OCI-LY7 (cell line): ENCODE measurements around the gene BCS1L. TPM values are rescaled to one million over a fixed set of nuclear protein-coding genes. Genes with fewer than 3 reads are reported as not detected.

Source experiments
- BruUV-seq: library from RNA; stranded (reverse); fragments of 400-500 nt; replicated peaks from 2 replicates; lab custom pipeline; 2021; lab: Mats Ljungman, UMichigan
- CTCF ChIA-PET: fragments of 300-600 bp; sonication (Branson Sonifier 250); formaldehyde crosslinking; loops from one replicate; lab custom pipeline; 2022; ENCODE audit warnings: antibody characterized with exemption; ENCODE audit not compliant: unreplicated experiment; lab: Charles Lee
- POLR2A ChIA-PET: fragments of 300-600 bp; sonication (Branson Sonifier 250); formaldehyde crosslinking; loops from one replicate; lab custom pipeline; 2022; ENCODE audit warnings: antibody characterized with exemption; lab: Charles Lee
- DNase-seq: peaks from one replicate; pipeline ENCODE4 v3.0.0-alpha.2; 2015; ENCODE audit warnings: low spot score
- H2AFZ ChIP-seq: fragments of 200-600 bp; sonication (generic), shearing (Covaris generic); 2 replicates; pipeline ENCODE4 v1.6.1; 2014; ENCODE audit warnings: mild to moderate bottlenecking, antibody characterized with exemption, low read length, moderate library complexity
- H3K27ac ChIP-seq: fragments of 200-600 bp; sonication (generic); 2 replicates; pipeline ENCODE4 v1.5.1; 2014; ENCODE audit warnings: mixed run types, low read depth, mild to moderate bottlenecking, moderate library complexity, low read length, inconsistent platforms; ENCODE audit not compliant: poor library complexity, severe bottlenecking
- H3K36me3 ChIP-seq: fragments of 200-600 bp; sonication (generic); 2 replicates; pipeline ENCODE4 v1.6.1; 2014; ENCODE audit warnings: mild to moderate bottlenecking, antibody characterized with exemption, low read length, moderate library complexity, mixed read lengths; ENCODE audit not compliant: insufficient read depth
- H3K4me1 ChIP-seq: fragments of 200-600 bp; sonication (generic); 2 replicates; pipeline ENCODE4 v1.5.1; 2014; ENCODE audit warnings: mild to moderate bottlenecking, low read length; ENCODE audit not compliant: insufficient read depth, poor library complexity, severe bottlenecking
- H3K4me2 ChIP-seq: fragments of 200-600 bp; sonication (generic); 2 replicates; pipeline ENCODE4 v1.6.1; 2014; ENCODE audit warnings: mild to moderate bottlenecking, low read length
- H3K4me3 ChIP-seq: fragments of 200-600 bp; sonication (generic); 2 replicates; pipeline ENCODE4 v1.5.1; 2014; ENCODE audit warnings: mild to moderate bottlenecking, low read depth, low read length; ENCODE audit not compliant: poor library complexity, severe bottlenecking
- H3K79me2 ChIP-seq: fragments of 200-600 bp; sonication (generic); 2 replicates; pipeline ENCODE4 v1.6.1; 2016; ENCODE audit warnings: low read depth, mild to moderate bottlenecking, low read length, moderate library complexity, mixed read lengths; ENCODE audit not compliant: insufficient read depth
- H3K9me2 ChIP-seq: fragments of 200-600 bp; sonication (generic); 2 replicates; pipeline ENCODE4 v1.6.1; 2016; ENCODE audit warnings: mild to moderate bottlenecking, low read length, mixed read lengths; ENCODE audit not compliant: insufficient read depth
- H3K9me3 ChIP-seq: fragments of 200-600 bp; sonication (generic); 2 replicates; pipeline ENCODE4 v1.6.1; 2014; ENCODE audit warnings: mild to moderate bottlenecking, mixed run types, low read length, mixed read lengths
- H4K20me1 ChIP-seq: fragments of 200-600 bp; sonication (generic); 2 replicates; pipeline ENCODE4 v1.6.1; 2014; ENCODE audit warnings: mild to moderate bottlenecking, antibody characterized with exemption, low read length, moderate library complexity, mixed read lengths; ENCODE audit not compliant: insufficient read depth
- EZH2phosphoT487 ChIP-seq: fragments of 200-600 bp; sonication (generic); IDR thresholded peaks from 2 replicates; pipeline ENCODE4 v1.6.1; 2018; ENCODE audit warnings: low read depth, borderline replicate concordance, mild to moderate bottlenecking, mixed run types, antibody characterized with exemption, low read length, moderate library complexity, mixed read lengths
- intact Hi-C: fragments of 100-400 bp; cut with micrococcal nuclease; formaldehyde crosslinking; loops from one replicate; pipeline ENCODE4 v1.10.0; 2022; ENCODE audit not compliant: unreplicated experiment
- total RNA-seq, 2 experiments: library from RNA; depleted of rRNA in 1 of 2; stranded (reverse); fragments of >200 nt in 1 of 2; shearing (Covaris generic) in 1 of 2; gene quantifications; 2 replicates each; pipeline ENCODE4 v1.2.3, GENCODE V29; 2014 to 2022
- TF ChIP-seq, protein P1 (sequence below): fragments of 200-600 bp; sonication (generic); conservative IDR thresholded peaks from 2 replicates; pipeline ENCODE4 v1.5.1; 2014; ENCODE audit warnings: mild to moderate bottlenecking, antibody characterized with exemption, low read length, moderate library complexity, mixed read lengths

The BCS1L gene
- total RNA-seq, 2 experiments from 2014 or later = 48.0 to 54.9 TPM

DNA sequence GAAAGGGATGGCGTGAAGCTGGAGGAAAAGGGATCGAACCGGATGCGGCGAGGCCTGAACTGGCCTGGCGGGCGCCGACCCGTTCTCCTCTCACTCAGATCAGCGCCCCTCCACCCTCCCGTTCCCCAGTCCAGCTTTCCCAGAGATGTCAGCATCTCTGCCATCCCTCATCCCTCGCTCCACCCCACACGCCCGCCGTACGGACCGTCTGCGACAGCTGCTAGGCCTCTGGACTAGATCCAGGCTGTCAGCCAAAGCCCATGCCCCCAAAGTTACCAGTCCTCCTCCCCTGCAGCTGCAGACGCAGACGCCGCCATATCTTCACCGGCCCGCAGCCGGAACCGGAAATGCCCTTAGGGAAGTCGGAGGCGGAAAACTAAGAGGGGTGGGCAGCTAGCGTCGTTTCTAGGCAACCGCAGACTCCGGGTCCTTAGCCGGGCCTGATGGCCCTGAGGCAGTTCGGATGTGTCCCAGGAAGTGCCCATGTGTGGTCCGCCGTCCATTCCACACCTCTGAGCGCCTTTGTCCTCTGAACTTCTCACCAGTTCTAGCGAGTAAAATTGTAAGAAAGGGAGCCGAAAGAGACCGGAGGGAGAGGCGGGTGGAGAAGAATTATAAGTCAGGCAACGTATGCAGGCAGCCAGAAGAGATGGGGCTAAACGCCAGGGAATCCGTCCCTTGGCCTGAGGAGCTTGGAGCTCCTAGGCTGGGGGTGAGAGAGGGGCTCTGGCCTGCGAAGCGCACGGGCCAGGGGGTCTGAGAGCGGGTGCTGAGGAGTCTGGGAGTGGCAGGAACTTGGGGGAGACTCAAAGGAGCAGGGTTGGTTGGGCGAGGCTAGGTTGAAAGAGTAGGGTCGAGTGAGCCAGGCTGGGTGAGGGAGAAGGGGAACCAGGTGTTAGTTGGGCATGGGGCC is 12.4 kb downstream of the BCS1L start, which contains the start of the genes RNF25 and STK36:
TSS of gene RNF25 (minus strand) at position 349 of the 913 bp plus-strand sequence. CDS start at position 317, 32 bp downstream.
TSS of gene STK36 (plus strand) at position 433 of the 913 bp plus-strand sequence. CDS start 744 bp downstream, outside the sequence.
- intact Hi-C loops = loop anchor here (1.0 kb wide), 1 partner anchor 13 kb away; the partner anchor contains the start of genes BCS1L and ZNF142
- peaks cover 16% of the 10 kb centered on the region for H3K36me3 ChIP-seq
- peak within 1 kb of the TSS; percentile 30 for H3K27ac ChIP-seq
- peak within 1 kb of the TSS; percentile 92 for H2AFZ ChIP-seq
- peak; percentile 86 for DNase-seq
- H3K4me3 ChIP-seq = peak within 1 kb of the TSS; percentile 80
- peaks cover 8% of the 10 kb centered on the region; the same call in 1 of the 2 replicates for H3K79me2 ChIP-seq
- H3K4me1 ChIP-seq = peaks cover 13% of the 10 kb centered on the region
- H4K20me1 ChIP-seq = no peaks in the 10 kb centered on the region
- no peaks in the 10 kb centered on the region for H3K9me3 ChIP-seq
- no peak for TF ChIP-seq EZH2phosphoT487
- TF ChIP-seq, protein P1, sequence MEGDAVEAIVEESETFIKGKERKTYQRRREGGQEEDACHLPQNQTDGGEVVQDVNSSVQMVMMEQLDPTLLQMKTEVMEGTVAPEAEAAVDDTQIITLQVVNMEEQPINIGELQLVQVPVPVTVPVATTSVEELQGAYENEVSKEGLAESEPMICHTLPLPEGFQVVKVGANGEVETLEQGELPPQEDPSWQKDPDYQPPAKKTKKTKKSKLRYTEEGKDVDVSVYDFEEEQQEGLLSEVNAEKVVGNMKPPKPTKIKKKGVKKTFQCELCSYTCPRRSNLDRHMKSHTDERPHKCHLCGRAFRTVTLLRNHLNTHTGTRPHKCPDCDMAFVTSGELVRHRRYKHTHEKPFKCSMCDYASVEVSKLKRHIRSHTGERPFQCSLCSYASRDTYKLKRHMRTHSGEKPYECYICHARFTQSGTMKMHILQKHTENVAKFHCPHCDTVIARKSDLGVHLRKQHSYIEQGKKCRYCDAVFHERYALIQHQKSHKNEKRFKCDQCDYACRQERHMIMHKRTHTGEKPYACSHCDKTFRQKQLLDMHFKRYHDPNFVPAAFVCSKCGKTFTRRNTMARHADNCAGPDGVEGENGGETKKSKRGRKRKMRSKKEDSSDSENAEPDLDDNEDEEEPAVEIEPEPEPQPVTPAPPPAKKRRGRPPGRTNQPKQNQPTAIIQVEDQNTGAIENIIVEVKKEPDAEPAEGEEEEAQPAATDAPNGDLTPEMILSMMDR = no peak
- no peaks in the 10 kb centered on the region for H3K9me2 ChIP-seq
- ChIA-PET CTCF (interaction anchor here (0.6 to 2.7 kb wide), 4 partner anchors 12 to 34 kb away, joined by 3 to 16 read pairs (median 3); partner anchors contain the start of genes BCS1L and ZNF142), POLR2A (interaction anchor here (0.6 to 4.6 kb wide), 11 partner anchors 12 to 930 kb away, joined by 3 to 55 read pairs (median 4); partner anchors contain the start of genes BCS1L and ZNF142)
- peak within 1 kb of the TSS; percentile 90 for H3K4me2 ChIP-seq
- BruUV-seq = no TSS peak

DNA sequence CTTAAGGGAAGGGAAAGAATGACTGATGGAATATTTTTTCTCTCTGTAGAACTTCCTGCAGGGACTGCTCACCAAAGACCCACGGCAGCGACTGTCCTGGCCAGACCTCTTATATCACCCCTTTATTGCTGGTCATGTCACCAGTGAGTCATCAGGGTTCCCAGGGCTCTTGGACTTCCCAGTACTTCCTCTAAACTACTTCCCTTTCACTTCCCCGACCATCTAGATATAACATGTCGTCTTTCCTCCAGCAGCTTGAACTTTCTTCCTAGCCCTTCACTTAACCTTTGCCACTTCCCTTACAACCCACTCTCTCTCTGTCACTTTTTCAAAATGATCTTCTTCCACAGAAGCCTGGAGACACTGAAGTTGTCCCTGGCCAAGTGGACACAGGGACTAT is 19.6 kb downstream of the BCS1L start:
- H3K4me1 ChIP-seq = no peaks in the 10 kb centered on the region
- no peak overlapping the region for H3K4me3 ChIP-seq
- ChIA-PET CTCF (no interaction called here), POLR2A (interaction anchor here (0.5 kb wide), 1 partner anchor 22 kb away, joined by 4 read pairs; no protein-coding TSS in a partner anchor)
- intact Hi-C loops = no loop called here
- H3K9me3 ChIP-seq = no peaks in the 10 kb centered on the region
- H3K27ac ChIP-seq = no peak overlapping the region
- H2AFZ ChIP-seq = no peak overlapping the region
- H3K9me2 ChIP-seq = no peaks in the 10 kb centered on the region
- H4K20me1 ChIP-seq = no peaks in the 10 kb centered on the region
- no peaks in the 10 kb centered on the region for H3K79me2 ChIP-seq
- no TSS peak for BruUV-seq
- TF ChIP-seq, protein P1 = no peak
- no peak for TF ChIP-seq EZH2phosphoT487
- H3K36me3 ChIP-seq = no peaks in the 10 kb centered on the region
- no peak for DNase-seq
- no peak overlapping the region for H3K4me2 ChIP-seq
